Measurements from ENCODE around the gene CCDC159. TPM values are rescaled to one million over a fixed set of nuclear protein-coding genes. Genes with fewer than 3 reads are reported as not detected.

The CCDC159 gene
- total and polyA plus RNA-seq, 12 donors = 13.0 to 79.9 (median 19.7) TPM

GRCh38 chr19:11379857-11380350 is 33.6 kb downstream of the CCDC159 start:
- Histone ChIP-seq H3K36me3 (peaks cover 0 to 13% (median 0%) of the 10 kb centered on the region in 9 donors), H3K4me3 (peak overlapping the region in 3 of 10 donors; percentile 59 to 87 (median 65)), H3K9me3 (no peaks in the 10 kb centered on the region), H3K4me1 (peaks cover 20 to 79% (median 59%) of the 10 kb centered on the region in 9 donors), H3K27me3 (peaks cover 0 to 24% (median 9%) of the 10 kb centered on the region in 7 donors), H3K27ac (peak overlapping the region in 3 of 10 donors; percentile 65 to 86 (median 81))
- intact Hi-C loops (cut with DNase I) = loop anchor here in 8 of 10 donors (5.0 to 10.0 kb wide), 9 partner anchors 42 to 215 kb away; partner anchors contain the start of genes ODAD3 (in 6 of the 8), PRKCSH (in 6 of the 8), TSPAN16 (in 2 of the 8) and ELAVL3 (in 1 of the 8)
- DNase-seq (no peak), ATAC-seq (no peak)
- TF ChIP-seq CTCF (IDR thresholded peaks at IDR 0.05) = no peak
- 93 to 98% methylated on average over 7 of the region's 7 CpGs for WGBS, 2 donors

GRCh38 chr19:11380653-11381537 is 34.6 kb downstream of the CCDC159 start:
- Histone ChIP-seq H3K9me3 (no peaks in the 10 kb centered on the region), H3K27me3 (peaks cover 0 to 24% (median 9%) of the 10 kb centered on the region in 7 donors), H3K27ac (peak overlapping the region; percentile 47 to 87 (median 80)), H3K36me3 (peaks cover 0 to 13% (median 0%) of the 10 kb centered on the region in 9 donors), H3K4me1 (peaks cover 20 to 71% (median 52%) of the 10 kb centered on the region in 9 donors), H3K4me3 (peak overlapping the region; percentile 36 to 87 (median 65))
- intact Hi-C loops (cut with DNase I) = loop anchor here in 8 of 10 donors (1.0 to 10.0 kb wide), 7 partner anchors 41 to 101 kb away; partner anchors contain the start of genes ODAD3 (in 6 of the 8), PRKCSH (in 6 of the 8), ELAVL3 (in 1 of the 8) and RAB3D (in 1 of the 8)
- ATAC-seq = peak; percentile 88 to 94 (median 92)
- 2 to 3% methylated on average over 54 of the region's 54 CpGs for WGBS, 2 donors
- peak; percentile 93 to 97 for DNase-seq
- peak; percentile 60 to 89 (median 77) for TF ChIP-seq CTCF (IDR thresholded peaks at IDR 0.05)

DNA sequence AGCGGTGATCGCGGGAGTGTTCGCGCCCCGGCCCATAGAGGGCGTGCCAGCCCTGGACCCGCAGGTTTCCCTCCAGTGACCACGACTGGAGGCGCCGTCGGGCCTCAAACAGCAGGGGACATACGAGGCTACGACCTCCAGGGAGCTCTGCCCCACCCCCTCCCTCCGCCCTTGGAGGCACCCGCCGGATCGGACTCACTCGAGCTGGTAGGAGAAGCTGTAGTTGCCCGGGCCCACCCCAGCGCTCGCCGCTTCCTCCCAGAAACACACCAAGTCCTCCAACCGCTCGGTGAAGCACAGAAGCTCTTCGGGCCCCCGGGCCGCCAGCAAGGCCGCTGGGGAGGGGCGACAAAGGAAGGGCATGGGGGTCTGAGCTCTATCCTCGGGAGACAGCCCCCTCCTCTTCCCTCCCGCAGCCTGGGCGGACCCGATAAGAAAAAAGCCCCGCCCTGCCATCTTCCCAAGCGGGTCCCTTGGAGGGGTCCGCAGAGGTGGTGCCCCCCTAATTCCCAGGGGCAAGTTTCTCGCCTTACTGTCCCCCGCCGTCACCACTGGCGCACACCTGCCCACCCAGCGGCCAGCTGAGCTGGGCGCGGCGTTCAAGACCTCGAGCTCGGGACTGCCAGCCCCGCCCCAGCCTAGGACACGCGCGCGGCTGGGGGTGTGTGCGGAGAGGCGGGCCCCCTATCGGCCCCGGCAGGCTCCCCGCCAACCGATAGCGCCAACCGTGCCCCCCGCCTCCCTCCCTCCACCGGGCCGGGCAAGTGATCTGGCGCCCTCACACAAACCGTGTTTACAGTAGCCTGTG is 36.8 kb downstream of the CCDC159 start:
- Histone ChIP-seq H3K4me1 (peaks cover 17 to 58% (median 35%) of the 10 kb centered on the region in 9 donors), H3K27me3 (peaks cover 0 to 24% (median 9%) of the 10 kb centered on the region in 7 donors), H3K27ac (peak overlapping the region in 2 of 10 donors; percentile 46 to 67), H3K9me3 (no peaks in the 10 kb centered on the region), H3K4me3 (peak overlapping the region; percentile 41 to 63 (median 56)), H3K36me3 (peaks cover 0 to 8% (median 0%) of the 10 kb centered on the region in 9 donors)
- ATAC-seq = peak in 3 of 8 donors; percentile 4 to 25 (median 18)
- peak; percentile 37 to 80 (median 64) for TF ChIP-seq CTCF (IDR thresholded peaks at IDR 0.05)
- peak; percentile 45 to 58 for DNase-seq
- intact Hi-C loops (cut with DNase I) = loop anchor here in 8 of 10 donors (5.0 to 10.0 kb wide), 6 partner anchors 39 to 99 kb away; partner anchors contain the start of genes ODAD3 (in 6 of the 8), PRKCSH (in 6 of the 8), ELAVL3 (in 1 of the 8) and TSPAN16 (in 1 of the 8)
- WGBS, 2 donors = 1 to 2% methylated on average over 65 of the region's 65 CpGs
